ENCODE results near the gene TMEM54. TPM values are rescaled to one million over a fixed set of nuclear protein-coding genes. Genes with fewer than 3 reads are reported as not detected.
A peak's percentile ranks its signal among the peaks of the same experiment; 100 is the strongest.

Gene TMEM54
- total RNA-seq, 1 experiment from 2014 or later, result 68.6 TPM

- Histone ChIP-seq H3K27me3 (replicated peaks) (peaks cover 36% of the 10 kb centered on the region), H3K9me3 (replicated peaks) (no peaks in the 10 kb centered on the region), H3K4me3 (no peak overlapping the region), H3K4me1 (replicated peaks) (peaks cover 11% of the 10 kb centered on the region), H3K27ac (no peak overlapping the region), H3K36me3 (no peaks in the 10 kb centered on the region)
- DNase-seq (ENCODE audit: low read depth in 1 of 2, low spot score in 2 of 2), result no peak
Observed at GRCh38 chr1:32886828-32887414, 14.3 kb downstream of the TMEM54 start.

GRCh38 chr1:32886004-32886827, 15.0 kb downstream of the TMEM54 start, which contains the start of gene HPCA:
Gene HPCA, plus strand, starts transcription at chr1:32886491. Its CDS starts 2,408 bp downstream, at chr1:32888899.
- DNase-seq (ENCODE audit: low read depth in 1 of 2, low spot score in 2 of 2), result peak; percentile 56 to 74
- Histone ChIP-seq H3K27ac (no peak within 1 kb of the TSS), H3K36me3 (no peaks in the 10 kb centered on the region), H3K9me3 (replicated peaks) (no peaks in the 10 kb centered on the region), H3K27me3 (replicated peaks) (peaks cover 28% of the 10 kb centered on the region), H3K4me3 (no peak within 1 kb of the TSS), H3K4me1 (replicated peaks) (peaks cover 11% of the 10 kb centered on the region)

GRCh38 chr1:32885676-32886003, 15.5 kb downstream of the TMEM54 start:
- no peak for DNase-seq (ENCODE audit: low read depth in 1 of 2, low spot score in 2 of 2)
- peaks cover 11% of the 10 kb centered on the region for H3K4me1 ChIP-seq (replicated peaks)
- H3K27me3 ChIP-seq (replicated peaks), result peaks cover 28% of the 10 kb centered on the region
- H3K9me3 ChIP-seq (replicated peaks), result no peaks in the 10 kb centered on the region
- no peak overlapping the region for H3K4me3 ChIP-seq
- H3K36me3 ChIP-seq, result no peaks in the 10 kb centered on the region
- no peak overlapping the region for H3K27ac ChIP-seq

DNA sequence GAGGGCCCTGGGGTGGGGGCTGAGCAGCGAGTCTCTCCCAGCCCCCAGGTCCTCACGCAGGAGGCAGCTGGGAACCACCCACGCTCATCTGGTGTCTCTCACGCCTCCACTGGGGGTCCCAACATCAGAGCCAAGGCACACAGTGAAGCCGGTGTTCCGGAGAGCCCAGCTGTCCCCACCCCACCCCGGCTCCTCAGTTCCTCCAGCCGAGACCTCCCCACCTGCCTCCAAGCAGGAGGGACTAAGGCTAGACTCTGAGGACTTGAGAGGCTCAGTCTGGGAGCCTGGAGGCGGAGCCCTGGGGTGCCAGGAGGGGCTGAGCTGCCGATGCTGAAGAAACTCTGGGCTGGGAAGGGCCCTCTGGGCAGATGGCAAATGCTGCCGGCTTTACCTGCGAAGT, 16.5 kb downstream of the TMEM54 start:
- no peaks in the 10 kb centered on the region for H3K36me3 ChIP-seq
- no peak for DNase-seq (ENCODE audit: low read depth in 1 of 2, low spot score in 2 of 2)
- H3K9me3 ChIP-seq (replicated peaks), result no peaks in the 10 kb centered on the region
- H3K4me3 ChIP-seq, result no peak overlapping the region
- H3K27me3 ChIP-seq (replicated peaks), result peaks cover 28% of the 10 kb centered on the region
- H3K4me1 ChIP-seq (replicated peaks), result peaks cover 11% of the 10 kb centered on the region
- no peak overlapping the region for H3K27ac ChIP-seq

GRCh38 chr1:32884032-32884372, 17.2 kb downstream of the TMEM54 start:
- Histone ChIP-seq H3K4me3 (no peak overlapping the region), H3K4me1 (replicated peaks) (peaks cover 11% of the 10 kb centered on the region), H3K36me3 (no peaks in the 10 kb centered on the region), H3K9me3 (replicated peaks) (no peaks in the 10 kb centered on the region), H3K27me3 (replicated peaks) (peaks cover 28% of the 10 kb centered on the region), H3K27ac (no peak overlapping the region)
- DNase-seq (ENCODE audit: low read depth in 1 of 2, low spot score in 2 of 2), result no peak

DNA sequence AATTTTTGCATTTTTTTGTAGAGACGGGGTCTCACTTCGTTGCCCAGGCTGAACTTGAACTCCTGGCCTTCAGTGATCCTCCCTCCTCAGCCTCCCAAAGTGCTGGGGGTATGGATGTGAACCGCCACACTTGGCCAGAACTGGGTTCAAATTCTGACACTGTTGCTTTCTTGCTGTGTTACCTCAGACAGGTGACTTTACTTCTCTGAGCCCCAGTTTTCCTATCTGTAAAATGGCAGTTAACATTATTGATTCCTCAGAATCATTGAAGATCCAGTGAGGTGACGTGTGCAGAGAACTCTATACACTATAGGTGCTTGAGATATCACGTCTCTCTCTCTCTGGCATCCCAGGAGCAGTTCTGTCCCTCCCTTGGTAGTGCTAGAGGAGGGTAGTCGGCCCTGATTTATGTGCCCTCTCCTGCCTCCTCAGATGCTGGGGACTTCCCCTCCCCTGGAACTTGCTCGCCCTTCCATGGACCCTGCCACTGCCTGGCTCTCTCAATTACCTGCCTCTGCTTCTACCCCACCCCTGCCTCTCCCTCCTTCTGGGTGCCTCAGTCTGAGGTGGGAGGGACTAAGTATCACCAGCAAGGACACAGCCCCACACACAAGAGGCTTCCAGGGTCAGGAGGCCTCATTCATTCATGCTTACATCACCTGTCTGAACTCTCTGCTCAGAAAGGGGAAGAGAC, 17.7 kb downstream of the TMEM54 start:
- no peak overlapping the region for H3K27ac ChIP-seq
- no peak for DNase-seq (ENCODE audit: low read depth in 1 of 2, low spot score in 2 of 2)
- H3K27me3 ChIP-seq (replicated peaks), result peaks cover 28% of the 10 kb centered on the region
- H3K9me3 ChIP-seq (replicated peaks), result no peaks in the 10 kb centered on the region
- no peaks in the 10 kb centered on the region for H3K36me3 ChIP-seq
- H3K4me1 ChIP-seq (replicated peaks), result peaks cover 11% of the 10 kb centered on the region
- no peak overlapping the region for H3K4me3 ChIP-seq

DNA sequence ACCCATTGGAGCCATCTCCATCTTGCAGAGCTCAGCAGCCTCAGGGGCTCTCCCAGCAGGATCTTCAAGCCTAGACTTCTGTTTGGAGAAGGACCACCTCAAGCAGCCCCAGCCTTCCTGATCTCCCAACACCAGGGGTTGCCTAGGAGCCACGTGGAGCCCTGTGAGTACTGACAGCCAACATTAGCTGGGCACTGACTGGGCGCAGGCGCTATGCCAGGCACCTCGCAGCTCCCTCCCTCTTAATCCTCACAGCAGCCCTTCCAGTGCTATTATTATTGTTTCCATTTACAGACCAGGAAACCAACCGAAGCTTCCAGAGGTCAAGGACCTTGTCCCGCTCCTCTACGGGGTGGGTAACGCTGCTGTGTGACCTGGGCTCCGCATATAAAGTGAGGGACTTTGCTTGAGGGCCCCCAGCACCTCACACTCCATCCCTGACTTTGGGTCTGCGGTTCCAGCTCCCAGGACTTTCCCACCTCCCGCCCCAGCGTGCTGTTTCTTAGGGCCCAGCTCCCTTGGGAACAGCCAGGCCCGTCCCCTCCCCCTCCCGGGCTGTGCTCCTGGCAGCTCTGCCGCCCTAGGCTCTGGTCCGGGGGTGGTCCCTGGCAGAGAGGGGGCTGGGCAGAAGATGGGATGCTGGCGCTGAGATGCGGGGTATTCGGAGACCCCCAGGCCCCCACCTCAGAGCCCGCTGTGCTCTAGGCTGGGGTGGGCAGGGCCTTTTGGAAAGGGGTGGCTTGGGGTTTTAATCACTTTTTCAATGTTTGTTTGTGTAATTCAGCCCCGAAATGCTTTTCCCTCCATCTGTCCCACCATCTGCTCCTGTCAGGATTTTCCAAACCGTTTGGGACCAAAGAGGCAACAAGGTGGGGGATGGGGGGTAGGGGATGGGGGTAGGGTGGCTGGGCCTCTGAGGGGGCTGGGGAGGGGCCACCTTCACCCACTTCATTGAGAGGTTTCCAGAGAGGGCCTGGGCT, 19.0 kb downstream of the TMEM54 start:
- H3K36me3 ChIP-seq, result no peaks in the 10 kb centered on the region
- no peaks in the 10 kb centered on the region for H3K9me3 ChIP-seq (replicated peaks)
- DNase-seq (ENCODE audit: low read depth in 1 of 2, low spot score in 2 of 2), result no peak
- H3K27me3 ChIP-seq (replicated peaks), result peaks cover 27% of the 10 kb centered on the region
- peaks cover 11% of the 10 kb centered on the region for H3K4me1 ChIP-seq (replicated peaks)
- H3K4me3 ChIP-seq, result no peak overlapping the region
- no peak overlapping the region for H3K27ac ChIP-seq

DNA sequence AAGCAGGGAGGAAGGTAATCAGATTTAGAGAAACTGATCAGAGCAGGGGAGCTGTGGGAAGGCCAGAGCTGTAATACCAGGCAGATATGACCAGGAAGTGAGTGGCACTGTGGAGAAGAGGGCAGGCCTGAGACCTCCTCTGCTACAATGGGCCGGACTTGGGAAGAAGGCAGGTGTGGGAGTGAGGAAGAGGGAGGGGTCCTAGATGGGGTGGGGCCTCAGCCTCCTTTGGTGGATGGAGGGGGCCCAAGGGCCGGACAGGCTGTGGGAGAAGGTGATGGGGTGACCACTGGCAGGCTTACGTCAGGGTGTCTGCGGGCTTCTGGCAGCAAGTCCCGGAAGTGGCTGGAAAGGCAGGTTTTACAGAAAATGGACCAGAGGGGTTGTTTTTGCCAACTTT, 19.9 kb downstream of the TMEM54 start:
- no peaks in the 10 kb centered on the region for H3K9me3 ChIP-seq (replicated peaks)
- H3K4me1 ChIP-seq (replicated peaks), result peaks cover 8% of the 10 kb centered on the region
- no peak for DNase-seq (ENCODE audit: low read depth in 1 of 2, low spot score in 2 of 2)
- peaks cover 18% of the 10 kb centered on the region; the same call in 1 of the 2 replicates for H3K27me3 ChIP-seq (replicated peaks)
- no peaks in the 10 kb centered on the region for H3K36me3 ChIP-seq
- H3K4me3 ChIP-seq, result no peak overlapping the region
- no peak overlapping the region for H3K27ac ChIP-seq

DNA sequence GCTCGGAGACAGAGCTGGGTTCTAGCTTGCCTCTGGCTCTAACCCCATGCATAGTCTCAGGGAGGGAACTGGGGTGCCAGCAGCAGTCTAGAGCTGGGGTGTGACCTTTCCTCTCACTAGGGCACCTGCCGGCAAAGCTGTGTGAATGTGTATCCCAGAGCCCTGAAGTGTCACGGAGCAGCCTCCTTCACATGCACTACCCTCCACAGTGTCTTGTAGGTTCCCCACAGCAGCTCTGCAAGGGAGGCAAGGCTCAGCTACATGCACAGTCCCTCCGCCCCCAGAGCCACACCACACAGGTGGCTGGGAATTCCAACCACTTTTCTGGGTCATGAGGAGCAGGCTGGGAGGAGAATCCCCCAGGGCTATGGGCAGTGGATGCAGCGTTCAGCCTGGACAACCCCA, 22.6 kb downstream of the TMEM54 start:
- peaks cover 3% of the 10 kb centered on the region; the same call in 1 of the 2 replicates for H3K4me1 ChIP-seq (replicated peaks)
- H3K9me3 ChIP-seq (replicated peaks), result no peaks in the 10 kb centered on the region
- H3K27me3 ChIP-seq (replicated peaks), result no peaks in the 10 kb centered on the region
- no peak overlapping the region for H3K4me3 ChIP-seq
- DNase-seq (ENCODE audit: low read depth in 1 of 2, low spot score in 2 of 2), result no peak
- no peaks in the 10 kb centered on the region for H3K36me3 ChIP-seq
- no peak overlapping the region for H3K27ac ChIP-seq

DNA sequence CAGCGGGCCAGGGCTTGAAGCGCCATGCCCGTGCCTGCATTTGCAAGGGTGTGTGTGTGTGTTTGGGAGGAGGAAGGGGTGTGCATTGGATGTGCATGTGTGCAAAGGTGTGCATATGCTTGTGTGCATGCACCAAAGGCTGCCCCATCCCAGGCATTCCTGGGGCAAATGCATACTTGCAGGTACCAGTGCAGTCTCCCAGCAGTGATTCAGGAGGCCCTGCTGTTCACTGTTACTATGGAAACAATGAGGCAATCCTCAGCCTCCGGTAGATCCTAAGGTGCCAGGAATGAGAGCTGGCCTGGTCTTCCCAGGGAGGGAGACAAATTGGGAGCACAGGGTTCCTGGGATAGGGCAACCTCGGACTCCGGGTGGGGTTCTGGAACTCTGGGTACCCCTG, 23.0 kb downstream of the TMEM54 start:
- no peak for DNase-seq (ENCODE audit: low read depth in 1 of 2, low spot score in 2 of 2)
- Histone ChIP-seq H3K9me3 (replicated peaks) (no peaks in the 10 kb centered on the region), H3K27me3 (replicated peaks) (no peaks in the 10 kb centered on the region), H3K4me1 (replicated peaks) (peaks cover 3% of the 10 kb centered on the region; the same call in 1 of the 2 replicates), H3K27ac (no peak overlapping the region), H3K4me3 (no peak overlapping the region), H3K36me3 (no peaks in the 10 kb centered on the region)

GRCh38 chr1:32877211-32878110, 23.7 kb downstream of the TMEM54 start:
- H3K4me1 ChIP-seq (replicated peaks), result peaks cover 8% of the 10 kb centered on the region
- no peak for DNase-seq (ENCODE audit: low read depth in 1 of 2, low spot score in 2 of 2)
- no peaks in the 10 kb centered on the region for H3K36me3 ChIP-seq
- H3K27ac ChIP-seq, result no peak overlapping the region
- H3K4me3 ChIP-seq, result no peak overlapping the region
- H3K9me3 ChIP-seq (replicated peaks), result no peaks in the 10 kb centered on the region
- no peaks in the 10 kb centered on the region for H3K27me3 ChIP-seq (replicated peaks)

DNA sequence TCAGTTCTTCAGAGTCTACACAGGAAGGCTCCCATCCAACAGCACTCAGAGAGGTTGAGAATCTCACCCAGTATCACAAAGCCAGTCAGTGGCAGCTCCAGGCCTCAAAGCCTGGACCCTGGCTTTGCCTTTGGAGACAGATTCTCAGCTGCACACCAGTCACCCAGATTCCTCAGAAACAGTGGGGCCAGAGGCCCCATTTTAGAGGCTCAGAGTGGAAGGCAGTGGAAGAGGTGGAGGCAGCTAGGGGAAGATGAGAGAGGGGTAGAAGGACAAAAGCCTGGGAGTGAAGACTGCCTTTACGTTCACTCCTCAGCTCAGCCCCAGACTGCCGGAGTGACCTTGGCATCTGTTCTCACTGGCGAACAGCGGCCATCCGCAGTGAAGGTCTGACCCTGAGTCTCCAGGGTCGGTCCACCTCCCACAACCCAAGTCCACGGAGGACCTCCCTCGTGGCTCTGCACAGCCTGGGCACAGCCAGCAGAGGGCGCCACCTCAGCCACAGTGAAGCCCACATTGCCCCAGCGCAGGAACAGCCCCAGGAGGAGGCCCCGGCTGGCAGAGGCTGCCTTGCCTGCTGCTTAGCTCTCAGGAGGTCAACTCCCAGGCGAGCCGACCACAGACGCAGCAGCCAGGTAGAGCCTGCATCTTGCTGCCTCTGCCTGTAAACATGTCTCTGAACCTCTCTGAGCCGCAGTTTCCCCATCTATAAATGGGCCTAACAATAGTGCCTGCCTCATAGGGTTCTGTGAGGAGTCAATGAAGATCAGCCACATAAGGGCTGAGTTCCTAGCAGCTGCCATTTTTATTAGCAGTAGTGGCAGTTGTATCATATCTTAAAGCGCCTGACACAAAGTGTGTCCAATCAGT, 24.6 kb downstream of the TMEM54 start:
- Histone ChIP-seq H3K27ac (no peak overlapping the region), H3K9me3 (replicated peaks) (no peaks in the 10 kb centered on the region), H3K4me3 (no peak overlapping the region), H3K4me1 (replicated peaks) (peaks cover 8% of the 10 kb centered on the region), H3K27me3 (replicated peaks) (0 out of 2 replicates have a peak, but pooled peaks cover 5% of the 10 kb centered on the region), H3K36me3 (no peaks in the 10 kb centered on the region)
- peak; percentile 44 to 68 for DNase-seq (ENCODE audit: low read depth in 1 of 2, low spot score in 2 of 2)
